K562 (cell line): ENCODE measurements around the gene STRA6. TPM values are rescaled to one million over a fixed set of nuclear protein-coding genes. Genes with fewer than 3 reads are reported as not detected.

ENCODE experiments used
- ATAC-seq: fragments of 200-7000 bp; cut with Tn5 transposase; 3 replicates; pipeline ENCODE4 v1.9.1; 2020; ENCODE audit warnings: moderate library complexity
- BruUV-seq: library from RNA; stranded (reverse); fragments of 400-500 nt; replicated peaks from 2 replicates; lab custom pipeline; 2021; lab: Mats Ljungman, UMichigan
- CTCF ChIA-PET: fragments of 300-600 bp; formaldehyde crosslinking; extraction: SDS; loops from one replicate; lab custom pipeline; 2021; ENCODE audit warnings: low intra/inter-chr PET ratio; lab: Yijun Ruan, JAX
- POLR2A ChIA-PET: fragments of 300-600, 350-650 bp; sonication (Branson Sonifier 250); formaldehyde crosslinking; extraction: SDS; loops from one replicate; lab custom pipeline; 2021; ENCODE audit warnings: antibody characterized with exemption, inconsistent platforms; lab: Yijun Ruan, JAX
- DNase-seq, 4 experiments: peaks; one replicate each; pipeline versions ENCODE4 v3.0.0 to v3.0.0-alpha.2; 2011 to 2018; ENCODE audit warnings: low spot score in 3 of 4, mixed read lengths in 3 of 4; ENCODE audit errors: extremely low read depth in 1 of 4
- FAIRE-seq: peaks from 2 replicates; lab custom pipeline; 2011; peaks lifted over from hg19 to GRCh38; lab: Jason Lieb, UNC
- H2AFZ ChIP-seq: 2 replicates; pipeline ENCODE4 v1.6.0; 2011; ENCODE audit warnings: low read depth, low read length, control low read depth, inconsistent platforms
- H3K27ac ChIP-seq: fragments of 200-600 bp; 3 replicates; pipeline ENCODE4 v1.8.0; 2011; ENCODE audit warnings: low read depth, mild to moderate bottlenecking, control low read depth, inconsistent platforms, low read length, moderate library complexity, mixed read lengths; ENCODE audit errors: extremely low read depth
- H3K27me3 ChIP-seq, 2 experiments: fragments of 300-600 bp in 1 of 2; 2 replicates in 1 of 2; 3 replicates in 1 of 2; pipeline versions ENCODE4 v1.6.0 to v1.8.0; 2011; ENCODE audit warnings: inconsistent platforms in 2 of 2, low read length in 2 of 2, mild to moderate bottlenecking in 1 of 2, mixed read lengths in 1 of 2, moderate library complexity in 1 of 2; ENCODE audit not compliant: control insufficient read depth in 2 of 2, insufficient read depth in 2 of 2
- H3K36me3 ChIP-seq: fragments of 300-600 bp; 3 replicates; pipeline ENCODE4 v1.8.0; 2011; ENCODE audit warnings: mild to moderate bottlenecking, low read length, inconsistent platforms; ENCODE audit not compliant: control insufficient read depth, insufficient read depth
- H3K4me1 ChIP-seq, 2 experiments: fragments of 200-600 bp in 1 of 2; replicated peaks in 1 of 2; 2 replicates in 1 of 2; 3 replicates in 1 of 2; pipeline versions ENCODE4 v1.5.1 to v1.8.0; 2011; ENCODE audit warnings: inconsistent platforms in 2 of 2, low read length in 2 of 2, mild to moderate bottlenecking in 1 of 2, mixed read lengths in 1 of 2, moderate library complexity in 1 of 2; ENCODE audit not compliant: control insufficient read depth in 2 of 2, insufficient read depth in 2 of 2
- H3K4me2 ChIP-seq: 2 replicates; pipeline ENCODE4 v1.6.1; 2011; ENCODE audit warnings: low read length, control low read depth, inconsistent platforms, mixed read lengths; ENCODE audit not compliant: insufficient read depth
- H3K4me3 ChIP-seq: fragments of 200-600 bp; sonication (generic), shearing (Covaris generic); 2 replicates; pipeline ENCODE4 v1.5.1; 2016; ENCODE audit warnings: control low read depth, inconsistent platforms
- H3K79me2 ChIP-seq: fragments of 200-600 bp; 3 replicates; pipeline ENCODE4 v1.8.0; 2011; ENCODE audit warnings: low read length, inconsistent platforms; ENCODE audit not compliant: control insufficient read depth, insufficient read depth
- H3K9ac ChIP-seq, 2 experiments: 2 replicates each; pipeline versions ENCODE4 v1.6.0 to v1.6.1; 2011; ENCODE audit warnings: low read depth in 2 of 2, low read length in 2 of 2, control low read depth in 1 of 2, inconsistent platforms in 1 of 2, mild to moderate bottlenecking in 1 of 2, mixed read lengths in 1 of 2; ENCODE audit not compliant: insufficient read depth in 1 of 2
- H3K9me1 ChIP-seq: one replicate; pipeline ENCODE4 v1.6.0; 2011; ENCODE audit warnings: inconsistent platforms, mild to moderate bottlenecking, low read length, moderate library complexity; ENCODE audit not compliant: control insufficient read depth, insufficient read depth
- H3K9me3 ChIP-seq: replicated peaks from 2 replicates; pipeline ENCODE4 v1.5.1; 2011; ENCODE audit warnings: low read depth, low read length, inconsistent platforms; ENCODE audit not compliant: control insufficient read depth, insufficient read depth
- H4K20me1 ChIP-seq: replicated peaks from 2 replicates; pipeline ENCODE4 v1.6.1; 2011; ENCODE audit warnings: low read length, inconsistent platforms, mixed read lengths; ENCODE audit not compliant: control insufficient read depth, insufficient read depth
- ATF1 ChIP-seq, 2 experiments: fragments of 450-650 bp in 1 of 2; IDR thresholded peaks; 2 replicates each; pipeline ENCODE4 v1.6.1; 2016; ENCODE audit warnings: missing compliant biosample characterization in 1 of 2, missing genetic modification characterization in 1 of 2
- CBX5 ChIP-seq: IDR thresholded peaks from 2 replicates; pipeline ENCODE4 v1.6.1; 2014; ENCODE audit warnings: low read depth, borderline replicate concordance
- ELK3 ChIP-seq: fragments of 450-650 bp; formaldehyde crosslinking; IDR thresholded peaks from 2 replicates; pipeline ENCODE4 v1.4.0; 2020; ENCODE audit warnings: mild to moderate bottlenecking
- KAT7 ChIP-seq: sonication (generic); formaldehyde crosslinking; IDR thresholded peaks from 2 replicates; pipeline ENCODE4 v1.8.0; 2022; ENCODE audit warnings: missing genetic modification reagents, mild to moderate bottlenecking, borderline replicate concordance
- MEF2D ChIP-seq: conservative IDR thresholded peaks from 2 replicates; pipeline ENCODE4 v1.6.1; 2016; ENCODE audit warnings: low read depth, missing genetic modification characterization, missing compliant biosample characterization
- NFIX ChIP-seq: fragments of 250-450 bp; sonication (Bioruptor Pico); IDR thresholded peaks from 2 replicates; pipeline ENCODE4 v1.4.0; 2020; ENCODE audit warnings: low read depth, mild to moderate bottlenecking, moderate library complexity
- PTTG1 ChIP-seq: fragments of 450-650 bp; IDR thresholded peaks from 2 replicates; pipeline ENCODE4 v1.6.1; 2016; ENCODE audit warnings: low read depth, mild to moderate bottlenecking, missing genetic modification characterization, missing compliant biosample characterization
- PURB ChIP-seq: sonication (generic); formaldehyde crosslinking; IDR thresholded peaks from 2 replicates; pipeline ENCODE4 v1.9.0; 2021; ENCODE audit warnings: low read depth, mild to moderate bottlenecking, missing genetic modification reagents
- RBM22 ChIP-seq: fragments of 200-400 bp; formaldehyde crosslinking; IDR thresholded peaks from 2 replicates; pipeline ENCODE4 v1.6.1; 2018; ENCODE audit warnings: low read length, low read depth; ENCODE audit not compliant: poor library complexity, severe bottlenecking
- RBM25 ChIP-seq: fragments of 200-400 bp; formaldehyde crosslinking; IDR thresholded peaks from 2 replicates; pipeline ENCODE4 v1.6.1; 2018; ENCODE audit warnings: low read length, low read depth, moderate library complexity; ENCODE audit not compliant: severe bottlenecking
- SRSF7 ChIP-seq: fragments of 200-400 bp; formaldehyde crosslinking; optimal IDR thresholded peaks from 2 replicates; pipeline ENCODE3; 2017; ENCODE audit warnings: mild to moderate bottlenecking, low read depth, low read length
- STAG1 ChIP-seq: sonication (generic); formaldehyde crosslinking; IDR thresholded peaks from 2 replicates; pipeline ENCODE4 v1.5.0; 2020; ENCODE audit warnings: missing genetic modification reagents, borderline replicate concordance
- TAF15 ChIP-seq: fragments of 200-400 bp; formaldehyde crosslinking; IDR thresholded peaks from 2 replicates; pipeline ENCODE4 v1.6.1; 2017; ENCODE audit warnings: mild to moderate bottlenecking, low read depth, low read length, moderate library complexity
- THRAP3 ChIP-seq: fragments of 450-650 bp; IDR thresholded peaks from 2 replicates; pipeline ENCODE4 v1.6.1; 2016; ENCODE audit warnings: mild to moderate bottlenecking, inconsistent platforms, borderline replicate concordance
- ZNF444 ChIP-seq: fragments of 250-450 bp; sonication (Bioruptor Pico); IDR thresholded peaks from 2 replicates; pipeline ENCODE4 v1.4.0; 2020; ENCODE audit warnings: mild to moderate bottlenecking, moderate library complexity
- ZNF740 ChIP-seq, 3 experiments: fragments of 200-800 bp in 1 of 3; sonication (Bioruptor generic) in 1 of 3; sonication (generic) in 1 of 3; formaldehyde crosslinking in 1 of 3; IDR thresholded peaks; 2 replicates each; pipeline versions ENCODE4 v1.6.1 to v1.8.0; 2016 to 2022; ENCODE audit warnings: mild to moderate bottlenecking in 2 of 3, missing compliant biosample characterization in 2 of 3, missing genetic modification characterization in 2 of 3, missing genetic modification reagents in 1 of 3
- WGBS: fragments of 100-300 bp; shearing (Covaris generic); methylation state at CpG from one replicate; pipeline ENCODE4 v1.1.6; 2016; ENCODE audit warnings: low coverage, mixed read lengths; ENCODE audit not compliant: insufficient coverage; ENCODE audit errors: missing lambda C conversion rate; 5-methylcytosine and 5-hydroxymethylcytosine counted together
- in situ Hi-C: fragments of 300-500 bp; cut with MboI; formaldehyde crosslinking; loops from 4 replicates; pipeline ENCODE4 v1.15.0; 2018; ENCODE audit warnings: inconsistent platforms, mixed read lengths
- intact Hi-C: fragments of 100-400 bp; cut with micrococcal nuclease; formaldehyde crosslinking; loops from 2 replicates; pipeline ENCODE4 v1.14.2; 2022
- polyA plus RNA-seq, 8 experiments: library from polyadenylated mRNA; depleted of rRNA in 4 of 8; stranded (reverse) in 5 of 8; unstranded in 3 of 8; fragments of >200 nt; fragmentation: Nextera tagmentation in 2 of 8; fragmentation: Illumina TruSeq in 1 of 8; extraction: Ambion mirVana in 2 of 8; extraction: Trizol in 1 of 8; gene quantifications; 2 replicates each; pipeline versions ENCODE4 v1.2.1 to v1.2.3, GENCODE V29; 2011 to 2014; ENCODE audit warnings: inconsistent platforms in 1 of 8, missing spikeins in 1 of 8
- total RNA-seq, 7 experiments: library from RNA; depleted of rRNA in 6 of 7; stranded (reverse); fragments of >200 nt in 6 of 7; fragmentation: Illumina TruSeq in 2 of 7; extraction: Trizol in 2 of 7; gene quantifications; 2 replicates each; pipeline versions ENCODE4 v1.2.1 to v1.2.3, GENCODE V29; 2011 to 2021; ENCODE audit warnings: low replicate concordance in 1 of 7

Gene STRA6
- total and polyA plus RNA-seq, 9 of the 15 experiments (the other 6 are each of a cell fraction or from before 2014, with no cell fraction given) = 0.04 to 2.0 (median 0.43) TPM; not detected in 2

GRCh38 chr15:74174958-74175253 is 27.7 kb downstream of the STRA6 start:
- in situ Hi-C loops (no loop called here), intact Hi-C loops (no loop called here)
- H3K9me1 ChIP-seq = no peaks in the 10 kb centered on the region
- no peak overlapping the region for H3K4me3 ChIP-seq
- POLR2A ChIA-PET = no interaction called here
- no peak for ATAC-seq
- 11% methylated on average over 13 of the region's 14 CpGs for WGBS
- H3K9me3 ChIP-seq = no peaks in the 10 kb centered on the region
- no peaks in the 10 kb centered on the region for H3K79me2 ChIP-seq
- no peak for DNase-seq
- FAIRE-seq = no peak
- peaks cover 0 to 17% of the 10 kb centered on the region in 2 experiments; a peak in 2 of 5 replicates for H3K4me1 ChIP-seq
- BruUV-seq = no TSS peak
- TF ChIP-seq PTTG1 (tag) = no peak
- TF ChIP-seq ZNF740 (CRISPR knock-in tag; IDR thresholded peaks at IDR 0.05) = no peak
- TF ChIP-seq ZNF740 (tag; IDR thresholded peaks at IDR 0.05) = no peak
- TF ChIP-seq TAF15 = no peak
- TF ChIP-seq RBM25 = no peak
- no peak for TF ChIP-seq RBM22
- no peak for TF ChIP-seq PURB (CRISPR knock-in tag)
- no peak for TF ChIP-seq MEF2D (tag)
- TF ChIP-seq ELK3 (CRISPR knock-in tag) = no peak
- TF ChIP-seq THRAP3 = no peak
- TF ChIP-seq SRSF7 = no peak
- TF ChIP-seq ATF1 (CRISPR knock-in tag; IDR thresholded peaks at IDR 0.05) = no peak
- TF ChIP-seq ATF1 (tag; IDR thresholded peaks at IDR 0.05) = no peak
- TF ChIP-seq KAT7 (CRISPR knock-in tag) = no peak
- no peak for TF ChIP-seq CBX5
- TF ChIP-seq STAG1 (CRISPR knock-in tag) = no peak
- TF ChIP-seq ZNF444 (CRISPR knock-in tag) = no peak
- no peak for TF ChIP-seq NFIX
- H3K36me3 ChIP-seq = no peaks in the 10 kb centered on the region
- H3K9ac ChIP-seq = no peak overlapping the region
- H2AFZ ChIP-seq = no peak overlapping the region
- peaks cover 12% of the 10 kb centered on the region for H4K20me1 ChIP-seq
- CTCF ChIA-PET = no interaction called here
- H3K27me3 ChIP-seq = peaks cover 27 to 77% of the 10 kb centered on the region in 2 experiments; a peak in 4 of 5 replicates
- H3K27ac ChIP-seq = no peak overlapping the region
- no peak overlapping the region for H3K4me2 ChIP-seq
